Jurkat, Clone E6-1 (cell line): ENCODE results near the gene NFATC2.
"Not testable (repeated sequence)": the region's sequence is repeated elsewhere in the genome, so short reads cannot be mapped to it uniquely, and the experiment has no call there.

ENCODE experiments used
- DNase-seq: peaks from one replicate; pipeline ENCODE4 v3.0.0-alpha.2; 2011; ENCODE audit warnings: low read depth, low spot score
- H3K4me3 ChIP-seq: 2 replicates; pipeline ENCODE4 v1.5.1; 2011; ENCODE audit warnings: mild to moderate bottlenecking, low read length, control low read depth, moderate library complexity

NFATC2 gene

DNA sequence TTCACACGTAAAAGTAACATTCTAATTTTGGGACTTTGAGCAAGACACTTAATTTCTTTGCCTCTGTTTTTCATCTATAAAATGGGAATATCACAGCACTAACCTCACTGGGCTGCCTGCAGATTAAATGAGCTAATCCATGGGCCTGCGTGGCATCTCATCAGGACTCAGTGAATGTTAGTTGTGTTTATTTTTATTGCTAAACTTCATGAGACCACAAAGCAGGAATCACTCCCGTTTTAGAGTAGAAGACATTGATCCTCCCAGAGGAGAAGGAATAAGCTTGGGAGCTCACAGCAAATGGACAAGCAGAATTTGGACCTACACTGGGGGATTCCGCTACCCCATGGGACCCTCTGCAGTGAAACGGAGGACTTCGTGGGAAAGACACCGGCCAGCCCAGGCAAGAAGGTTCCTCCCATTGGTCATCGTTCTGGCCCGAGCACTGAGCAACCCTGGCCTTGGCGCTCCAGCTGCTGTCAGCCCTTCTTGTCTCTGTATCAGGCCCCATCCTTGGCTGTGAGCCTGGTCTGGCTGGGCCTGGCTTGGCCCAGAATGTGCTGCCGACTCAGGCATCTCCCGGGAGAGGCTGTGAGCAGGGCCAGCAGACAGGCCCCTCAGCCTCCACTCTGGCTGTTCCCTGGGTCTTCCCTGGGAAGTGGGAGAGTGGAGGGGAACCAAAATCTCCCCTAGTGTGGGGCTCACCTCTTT, 79.8 kb downstream of the NFATC2 start:
- DNase-seq: no peak
- no peak overlapping the region for H3K4me3 ChIP-seq

GRCh38 chr20:51461846-51462245, 80.7 kb downstream of the NFATC2 start:
- not testable (repeated sequence) for DNase-seq, H3K4me3 ChIP-seq

DNA sequence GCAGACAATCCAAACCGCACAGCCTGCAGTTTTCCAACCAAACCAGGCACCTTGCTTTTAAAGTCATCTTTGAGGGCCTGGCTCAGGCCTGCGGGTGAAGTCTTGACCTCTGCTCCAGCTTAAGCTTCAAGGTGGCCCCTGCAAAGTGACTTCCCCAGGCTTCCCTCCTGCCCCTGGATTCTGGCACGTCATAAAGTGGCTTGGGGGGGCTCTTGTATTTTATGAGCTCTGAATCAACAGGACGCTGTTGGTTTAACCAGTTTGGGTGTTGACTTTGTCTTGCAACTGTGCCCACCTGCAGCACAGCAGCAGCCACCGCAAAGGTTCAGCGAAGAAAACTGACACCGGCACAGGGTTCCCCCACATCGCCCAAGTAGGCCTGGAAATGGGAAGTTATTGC, 81.2 kb downstream of the NFATC2 start:
- DNase-seq: no peak
- no peak overlapping the region for H3K4me3 ChIP-seq

GRCh38 chr20:51460569-51461265, 81.8 kb downstream of the NFATC2 start:
- DNase-seq: no peak
- H3K4me3 ChIP-seq: no peak overlapping the region

- DNase-seq: no peak
- no peak overlapping the region for H3K4me3 ChIP-seq
These were observed 82.4 kb downstream of the NFATC2 start for GRCh38 chr20:51460163-51460562.

GRCh38 chr20:51458751-51459439, 83.6 kb downstream of the NFATC2 start:
- H3K4me3 ChIP-seq: no peak overlapping the region
- no peak for DNase-seq

DNA sequence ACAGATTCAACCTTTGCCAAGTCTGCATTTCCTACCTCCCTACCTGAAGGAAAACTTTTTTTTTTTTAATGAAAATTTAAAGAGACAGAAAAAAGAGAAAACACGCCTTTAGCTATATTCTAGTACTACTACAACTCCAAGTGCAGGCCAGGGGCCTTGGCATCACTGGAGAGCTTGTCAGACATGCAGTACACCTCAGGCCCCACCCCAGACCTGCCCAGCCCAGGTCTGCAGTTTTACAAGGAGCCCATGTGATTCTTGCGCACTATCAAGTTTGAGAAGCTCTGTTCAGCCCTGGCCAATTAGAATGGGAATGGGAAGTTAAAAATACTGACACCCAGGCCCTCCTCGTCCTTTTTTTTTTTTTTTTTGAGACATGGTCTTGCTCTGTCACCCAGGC, 85.0 kb downstream of the NFATC2 start:
- no peak overlapping the region for H3K4me3 ChIP-seq
- DNase-seq: no peak

GRCh38 chr20:51456511-51457509, 85.7 kb downstream of the NFATC2 start:
- no peak overlapping the region for H3K4me3 ChIP-seq
- DNase-seq: no peak

- H3K4me3 ChIP-seq: no peak overlapping the region
- DNase-seq: no peak
These were observed 88.2 kb downstream of the NFATC2 start for GRCh38 chr20:51454250-51454865.

DNA sequence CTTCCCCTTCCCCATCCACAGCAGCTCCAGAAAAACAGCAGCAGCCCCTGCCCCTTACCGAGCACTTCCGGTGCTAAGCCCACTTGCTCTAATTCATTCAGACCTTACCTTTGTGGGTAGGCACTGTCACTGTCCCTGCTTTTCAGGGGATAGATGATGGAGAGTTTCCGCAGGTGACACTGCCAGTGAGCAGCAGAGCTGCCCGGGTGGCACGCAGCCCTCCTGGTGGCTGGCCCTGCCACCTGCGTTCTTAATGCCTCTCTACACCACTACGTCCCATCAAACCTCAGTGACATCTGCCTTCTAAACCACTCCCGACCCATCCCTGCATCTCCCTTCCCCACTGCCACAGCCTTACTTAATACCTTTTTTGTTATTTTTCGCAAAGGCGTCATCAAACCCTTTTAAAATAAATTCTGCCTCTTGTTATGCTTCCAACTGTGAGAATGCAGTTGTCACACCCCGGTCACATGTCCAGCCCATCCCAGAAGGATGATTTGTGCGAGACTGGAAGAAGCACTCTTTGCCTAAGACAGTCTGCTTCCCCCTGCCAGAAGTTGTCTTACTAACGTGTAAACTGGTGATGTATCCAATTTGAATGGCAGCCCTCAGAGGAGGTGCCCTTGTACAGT, 89.7 kb downstream of the NFATC2 start:
- no peak overlapping the region for H3K4me3 ChIP-seq
- DNase-seq: no peak

DNA sequence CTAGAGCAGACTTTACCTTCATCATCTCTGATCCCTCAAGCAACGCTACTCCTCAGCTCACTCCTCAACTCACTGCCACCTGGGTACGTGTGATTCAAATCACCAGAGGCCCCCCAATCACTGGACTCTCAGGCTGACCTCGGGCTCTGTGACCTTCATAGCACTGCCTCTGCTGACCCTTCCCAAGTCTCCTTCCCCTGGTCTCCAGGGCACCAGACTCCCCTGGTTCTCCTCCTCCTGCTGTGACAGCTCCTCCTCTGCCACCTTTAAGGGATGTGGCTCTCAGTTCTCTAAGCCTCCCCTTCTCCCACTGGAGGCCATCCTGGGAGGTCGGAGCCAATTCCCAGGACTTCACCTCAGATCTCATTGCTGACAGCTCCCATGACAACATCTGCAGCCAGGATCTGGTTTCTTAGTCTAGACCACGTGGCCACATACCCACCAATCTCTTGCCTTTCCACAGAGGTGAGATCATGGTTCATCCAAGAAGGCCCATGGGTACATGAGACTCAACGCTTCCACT, 90.4 kb downstream of the NFATC2 start:
- no peak overlapping the region for H3K4me3 ChIP-seq
- DNase-seq: no peak

DNA sequence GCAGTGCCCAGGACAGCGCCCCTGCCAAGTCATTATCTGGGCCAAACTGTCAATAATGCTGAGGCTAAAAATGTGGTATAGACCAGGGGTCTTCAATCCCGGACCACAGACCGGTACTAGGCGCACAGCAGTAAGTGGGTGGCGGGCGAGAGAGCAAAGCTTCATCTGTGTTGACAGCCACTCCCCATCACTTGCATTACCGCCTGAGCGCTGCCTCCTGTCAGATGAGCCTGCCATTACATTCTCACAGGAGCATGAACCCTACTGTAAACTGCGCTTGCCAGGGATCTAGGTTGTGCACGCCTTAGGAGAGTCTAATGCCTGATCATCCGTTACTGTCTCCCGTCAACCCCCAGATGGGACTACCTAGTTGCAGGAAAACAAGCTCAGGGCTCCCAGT, 91.0 kb downstream of the NFATC2 start:
- no peak overlapping the region for H3K4me3 ChIP-seq
- DNase-seq: no peak

- H3K4me3 ChIP-seq: no peak overlapping the region
- DNase-seq: no peak
These were observed 91.5 kb downstream of the NFATC2 start for GRCh38 chr20:51450984-51451383.

- no peak overlapping the region for H3K4me3 ChIP-seq
- no peak for DNase-seq
These were observed 92.3 kb downstream of the NFATC2 start for GRCh38 chr20:51450221-51450712.

GRCh38 chr20:51449498-51450220, 92.9 kb downstream of the NFATC2 start:
- H3K4me3 ChIP-seq: no peak overlapping the region
- no peak for DNase-seq

DNA sequence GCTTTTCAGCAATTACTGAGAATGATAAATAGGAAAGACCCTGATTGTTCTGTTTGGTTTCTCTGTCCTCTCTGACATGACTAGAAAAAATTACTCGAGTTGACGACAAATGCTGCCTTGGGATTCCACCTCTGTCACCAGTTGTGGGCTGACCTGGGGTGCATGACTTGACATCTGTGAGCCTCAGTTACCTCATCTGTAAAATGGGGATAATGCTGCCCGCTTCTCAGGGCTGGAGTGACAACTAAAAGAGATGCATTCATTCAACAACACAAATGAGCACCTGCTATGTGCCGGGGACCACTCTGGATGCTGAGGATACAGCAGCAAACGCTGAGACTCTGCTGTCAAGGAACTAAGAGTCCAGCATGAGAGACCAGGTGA, 94.8 kb downstream of the NFATC2 start:
- DNase-seq: no peak
- no peak overlapping the region for H3K4me3 ChIP-seq

DNA sequence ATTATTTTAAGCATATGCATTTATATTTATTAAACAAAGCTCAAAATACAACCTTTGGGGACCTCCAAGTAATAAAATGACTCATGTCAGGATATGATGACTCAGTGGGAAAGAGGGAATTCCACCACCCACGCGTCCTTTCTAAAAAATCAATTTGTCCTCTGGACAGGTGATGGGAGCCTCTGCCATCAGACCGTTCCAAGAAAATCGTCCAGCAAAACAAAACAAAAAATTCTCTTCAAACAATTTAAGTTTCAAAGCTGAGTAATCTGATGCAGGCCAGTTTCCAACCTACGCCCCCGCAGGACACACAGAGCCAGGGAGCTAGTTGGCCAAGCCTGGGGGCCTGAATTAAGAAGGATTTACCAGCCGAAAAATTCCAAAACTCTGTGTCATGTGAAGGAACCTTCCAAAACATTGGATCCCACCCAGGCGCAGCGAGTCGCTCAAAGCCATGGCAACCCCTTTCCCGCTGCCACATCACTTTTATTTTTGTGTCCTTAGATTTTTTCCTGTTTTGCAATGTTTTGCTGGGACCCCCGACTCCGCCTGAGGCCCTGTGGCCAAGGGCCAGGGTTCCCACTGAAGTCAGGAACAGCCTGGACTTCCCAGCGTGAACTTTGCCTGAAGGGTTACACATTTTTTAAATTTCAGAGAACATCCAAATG, 95.3 kb downstream of the NFATC2 start:
- no peak for DNase-seq

More for the DNA sequence above, 95.3 kb downstream of the NFATC2 start:
- no peak overlapping the region for H3K4me3 ChIP-seq
